ENCODE measurements around the gene TNFAIP3. TPM values are rescaled to one million over a fixed set of nuclear protein-coding genes. Genes with fewer than 3 reads are reported as not detected.

The TNFAIP3 gene
- total and polyA plus RNA-seq, 2 of the 8 experiments (the other 6 are each of a cell fraction or from before 2014, with no cell fraction given) = 1.6 to 2.0 TPM

GRCh38 chr6:137911675-137912191, 44.7 kb downstream of the TNFAIP3 start (continued):
- TF ChIP-seq CHD7 (IDR thresholded peaks at IDR 0.05; ENCODE audit: insufficient replicate concordance, low read length) (no peak), TAF1 (IDR thresholded peaks at IDR 0.05; ENCODE audit: low read depth, low read length) (no peak), RAD21 (IDR thresholded peaks at IDR 0.05 in 1 of 2, conservative IDR thresholded peaks at IDR 0.05 in 1 of 2; ENCODE audit: low read depth in 2 of 2, low read length in 2 of 2) (no peak), SIN3A (conservative IDR thresholded peaks at IDR 0.05 in 1 of 2, IDR thresholded peaks at IDR 0.05 in 1 of 2; ENCODE audit: low read depth in 1 of 2, low read length in 2 of 2) (no peak)
- TF ChIP-seq, protein P1, sequence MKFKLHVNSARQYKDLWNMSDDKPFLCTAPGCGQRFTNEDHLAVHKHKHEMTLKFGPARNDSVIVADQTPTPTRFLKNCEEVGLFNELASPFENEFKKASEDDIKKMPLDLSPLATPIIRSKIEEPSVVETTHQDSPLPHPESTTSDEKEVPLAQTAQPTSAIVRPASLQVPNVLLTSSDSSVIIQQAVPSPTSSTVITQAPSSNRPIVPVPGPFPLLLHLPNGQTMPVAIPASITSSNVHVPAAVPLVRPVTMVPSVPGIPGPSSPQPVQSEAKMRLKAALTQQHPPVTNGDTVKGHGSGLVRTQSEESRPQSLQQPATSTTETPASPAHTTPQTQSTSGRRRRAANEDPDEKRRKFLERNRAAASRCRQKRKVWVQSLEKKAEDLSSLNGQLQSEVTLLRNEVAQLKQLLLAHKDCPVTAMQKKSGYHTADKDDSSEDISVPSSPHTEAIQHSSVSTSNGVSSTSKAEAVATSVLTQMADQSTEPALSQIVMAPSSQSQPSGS (IDR thresholded peaks at IDR 0.05; ENCODE audit: low read length) = no peak
- TF ChIP-seq, protein P2, sequence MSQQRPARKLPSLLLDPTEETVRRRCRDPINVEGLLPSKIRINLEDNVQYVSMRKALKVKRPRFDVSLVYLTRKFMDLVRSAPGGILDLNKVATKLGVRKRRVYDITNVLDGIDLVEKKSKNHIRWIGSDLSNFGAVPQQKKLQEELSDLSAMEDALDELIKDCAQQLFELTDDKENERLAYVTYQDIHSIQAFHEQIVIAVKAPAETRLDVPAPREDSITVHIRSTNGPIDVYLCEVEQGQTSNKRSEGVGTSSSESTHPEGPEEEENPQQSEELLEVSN (IDR thresholded peaks at IDR 0.05) = no peak
